GM19397 (cell line): ENCODE data around the gene TMEM127.
"Not testable (repeated sequence)": the region's sequence is repeated elsewhere in the genome, so short reads cannot be mapped to it uniquely, and the experiment has no call there.

Source experiments
- ATAC-seq: cut with Tn5 transposase; IDR thresholded peaks from one replicate; pipeline ENCODE4 v1.9.1; 2021; ENCODE audit warnings: mild to moderate bottlenecking, moderate library complexity; ENCODE audit not compliant: unreplicated experiment

Gene TMEM127

GRCh38 chr2:96265840-96266679 is at the start of gene TMEM127, which contains the start of gene CIAO1:
TMEM127 (minus strand) TSS chr2:96265997; CDS start chr2:96265381, 616 bp downstream.
CIAO1 (plus strand) TSS chr2:96266225; CDS start chr2:96266351, 126 bp downstream.
- peak; percentile 91 for ATAC-seq

DNA sequence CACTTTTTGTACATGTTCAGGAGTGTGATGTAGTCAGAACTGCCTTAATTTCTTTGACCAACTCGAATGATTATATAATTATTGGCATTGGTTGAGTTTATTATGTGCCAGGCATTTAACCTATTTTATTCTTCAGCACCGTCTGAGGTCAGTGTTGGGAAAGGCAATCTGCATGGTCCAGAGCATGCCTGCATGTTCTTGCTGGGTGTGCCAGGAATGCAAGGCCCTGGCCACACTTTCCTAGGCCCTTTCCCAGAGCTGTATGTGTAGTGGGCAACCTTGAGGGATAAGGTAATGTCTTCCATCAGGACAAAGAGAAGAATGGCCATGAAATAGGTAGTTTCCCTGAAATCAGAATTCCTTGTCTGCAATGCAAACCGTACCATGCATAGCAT is 49.2 kb upstream of the TMEM127 start:
- no peak for ATAC-seq

DNA sequence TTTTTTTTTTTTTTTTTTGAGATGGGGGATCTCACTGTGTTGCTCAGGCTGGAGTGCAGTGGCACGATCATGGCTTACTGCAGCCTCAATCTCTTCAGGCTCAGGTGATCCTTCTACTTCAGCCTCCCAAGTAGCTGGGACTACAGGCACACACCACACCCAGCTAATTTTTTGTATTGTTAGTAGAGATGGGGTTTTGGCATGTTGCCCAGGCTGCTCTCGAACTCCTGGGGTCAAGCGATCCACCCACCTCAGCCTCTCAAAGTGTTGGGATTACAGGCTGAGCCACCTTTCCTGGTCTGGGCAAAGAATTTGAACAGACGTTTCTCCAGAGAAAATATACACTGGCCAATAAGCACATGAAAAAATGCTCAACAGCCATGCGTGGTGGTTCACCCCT is 42.5 kb upstream of the TMEM127 start:
- no peak for ATAC-seq

- no peak for ATAC-seq
These were observed 40.6 kb upstream of the TMEM127 start for GRCh38 chr2:96306370-96306769.

DNA sequence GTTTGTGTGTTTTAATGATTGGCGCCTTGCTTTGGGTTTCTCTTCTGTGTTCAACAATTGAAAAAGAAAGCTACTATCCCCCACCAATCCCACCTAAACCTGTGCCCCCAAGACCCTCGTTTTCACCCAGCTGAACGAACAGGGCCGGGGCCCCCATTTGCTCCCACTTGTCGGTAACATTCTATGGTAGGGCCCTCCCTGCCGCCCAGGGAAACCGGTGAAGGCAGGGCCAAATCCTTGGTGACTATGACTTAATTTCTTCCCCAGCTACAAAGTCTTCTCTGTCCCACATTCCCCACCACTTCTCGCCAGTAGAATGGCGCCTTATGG is 40.1 kb upstream of the TMEM127 start:
- ATAC-seq: no peak

DNA sequence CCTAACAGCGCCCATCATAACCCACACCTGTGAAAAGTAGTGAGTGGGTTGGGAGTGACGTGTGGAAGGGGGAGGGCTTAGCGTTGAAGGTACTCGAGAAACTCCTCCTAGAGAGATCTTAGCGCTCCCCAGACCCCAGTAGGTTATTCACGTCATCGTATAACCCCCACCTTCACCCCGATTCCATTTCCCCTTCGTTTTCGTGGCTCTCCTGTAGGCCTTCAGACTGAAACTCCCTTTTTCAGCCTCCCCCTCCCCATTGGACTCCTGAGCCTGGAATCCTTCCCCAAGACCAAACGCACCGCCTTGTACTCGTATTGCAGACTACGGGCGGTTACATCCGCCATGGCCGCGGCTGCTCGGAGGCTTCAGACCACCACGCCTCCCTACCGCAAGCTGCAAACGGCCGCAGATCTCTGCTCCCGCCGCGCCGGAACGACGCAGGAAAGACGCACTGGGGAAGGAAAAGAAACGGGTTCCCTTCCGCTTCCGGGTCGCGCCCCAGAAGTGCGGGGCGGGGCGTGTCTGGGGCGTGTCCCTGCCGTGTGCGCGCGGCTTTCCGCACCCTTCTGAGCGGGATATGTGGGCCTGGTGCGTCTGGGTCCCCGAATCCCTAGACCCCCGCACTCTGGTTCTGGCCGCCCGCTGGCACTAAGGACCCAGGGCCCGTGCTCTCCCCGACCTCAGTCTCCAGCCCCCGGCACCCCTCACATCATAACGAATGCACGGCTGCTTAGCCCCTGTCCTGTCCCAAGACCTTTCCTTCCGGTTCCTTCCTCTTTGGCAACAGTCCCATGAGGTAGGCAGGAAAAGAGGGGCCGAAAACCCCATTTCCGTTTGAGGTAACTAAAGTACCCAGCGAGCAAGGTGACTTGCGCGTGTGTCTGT is 39.5 kb upstream of the TMEM127 start, which contains the start of gene SNRNP200:
Gene SNRNP200 (minus strand): TSS at position 456 of the 888 bp plus-strand sequence. CDS start 109 bp downstream, at position 347.
- peak; percentile 88 for ATAC-seq

- ATAC-seq: no peak
These were observed 38.8 kb upstream of the TMEM127 start for GRCh38 chr2:96304606-96305005.

DNA sequence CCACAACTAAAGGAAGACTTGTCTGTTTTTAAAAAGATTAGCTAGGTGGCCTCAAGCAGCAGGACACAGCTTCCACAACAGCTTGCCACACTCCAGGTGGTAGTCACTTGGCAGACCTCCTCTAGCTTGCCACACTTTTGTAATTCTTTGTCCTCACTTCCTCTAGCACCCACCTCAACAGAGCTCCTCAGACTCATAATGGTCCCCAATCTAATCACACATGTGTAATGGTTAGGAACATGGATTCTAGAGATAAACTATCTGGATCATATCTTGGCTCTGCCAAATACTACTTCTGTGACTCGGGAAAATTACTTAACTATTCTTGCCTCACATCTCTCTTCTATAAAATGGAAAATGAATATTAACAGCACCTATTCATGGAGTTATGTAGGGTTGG is 36.1 kb upstream of the TMEM127 start:
- ATAC-seq: no peak

DNA sequence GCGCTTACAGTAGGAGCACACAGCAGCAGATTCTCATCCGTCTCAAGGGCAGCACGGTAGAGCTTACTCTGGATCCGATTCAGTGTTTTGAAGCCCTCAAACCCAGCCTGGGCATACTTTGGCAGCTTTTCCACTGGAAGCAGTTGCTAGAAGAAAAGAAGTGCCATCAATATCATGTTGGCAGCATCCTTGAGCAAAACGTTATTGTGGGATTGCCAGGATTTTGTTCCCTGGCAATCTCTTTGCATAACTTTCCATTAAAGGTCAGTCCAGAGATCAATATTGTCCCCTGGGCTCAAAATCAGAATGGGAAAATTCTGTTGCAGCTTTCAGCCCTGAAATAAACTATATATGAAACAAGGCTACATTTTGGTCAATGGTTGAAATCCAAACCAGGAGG is 31.1 kb upstream of the TMEM127 start:
- ATAC-seq: no peak

DNA sequence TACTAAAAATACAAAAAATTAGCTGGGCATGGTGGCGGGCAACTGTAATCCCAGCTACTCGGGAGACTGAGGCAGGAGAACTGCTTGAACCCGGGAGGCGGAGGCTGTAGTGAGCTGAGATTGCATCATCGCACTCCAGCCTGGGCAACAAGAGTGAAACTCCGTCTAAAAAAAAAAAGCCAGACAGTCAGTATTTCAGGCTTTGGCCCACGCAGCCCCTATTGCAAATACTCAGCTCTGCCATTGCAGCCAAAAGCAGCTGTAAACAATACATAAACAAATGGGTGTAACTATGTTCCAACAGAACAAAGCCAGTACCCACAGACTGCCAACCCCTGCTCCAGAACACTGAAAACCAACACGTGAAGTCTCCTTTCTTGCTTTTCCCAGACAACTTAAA is 28.5 kb upstream of the TMEM127 start:
- not testable (repeated sequence) for ATAC-seq

DNA sequence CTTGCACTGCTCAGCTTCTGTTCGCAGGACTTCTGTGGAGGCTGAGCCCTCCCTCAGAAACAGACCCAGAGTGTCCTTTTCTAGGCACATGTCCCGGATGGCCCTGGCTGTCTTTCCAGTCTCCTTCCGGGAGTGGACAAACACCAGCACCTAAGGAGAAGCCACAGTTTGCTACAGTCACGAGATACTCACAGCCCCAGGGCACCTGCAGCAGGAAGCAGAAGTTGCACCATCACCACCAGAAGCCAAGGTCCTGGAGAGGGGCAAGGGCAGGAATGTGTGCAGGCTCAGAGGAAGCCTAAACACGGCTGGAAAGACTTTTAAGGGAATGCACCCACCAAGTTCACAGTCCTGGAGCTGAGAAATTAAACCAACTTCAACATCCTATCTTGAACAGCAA is 26.0 kb upstream of the TMEM127 start:
- ATAC-seq: no peak

GRCh38 chr2:96287273-96287856 is 21.6 kb upstream of the TMEM127 start:
- no peak for ATAC-seq

DNA sequence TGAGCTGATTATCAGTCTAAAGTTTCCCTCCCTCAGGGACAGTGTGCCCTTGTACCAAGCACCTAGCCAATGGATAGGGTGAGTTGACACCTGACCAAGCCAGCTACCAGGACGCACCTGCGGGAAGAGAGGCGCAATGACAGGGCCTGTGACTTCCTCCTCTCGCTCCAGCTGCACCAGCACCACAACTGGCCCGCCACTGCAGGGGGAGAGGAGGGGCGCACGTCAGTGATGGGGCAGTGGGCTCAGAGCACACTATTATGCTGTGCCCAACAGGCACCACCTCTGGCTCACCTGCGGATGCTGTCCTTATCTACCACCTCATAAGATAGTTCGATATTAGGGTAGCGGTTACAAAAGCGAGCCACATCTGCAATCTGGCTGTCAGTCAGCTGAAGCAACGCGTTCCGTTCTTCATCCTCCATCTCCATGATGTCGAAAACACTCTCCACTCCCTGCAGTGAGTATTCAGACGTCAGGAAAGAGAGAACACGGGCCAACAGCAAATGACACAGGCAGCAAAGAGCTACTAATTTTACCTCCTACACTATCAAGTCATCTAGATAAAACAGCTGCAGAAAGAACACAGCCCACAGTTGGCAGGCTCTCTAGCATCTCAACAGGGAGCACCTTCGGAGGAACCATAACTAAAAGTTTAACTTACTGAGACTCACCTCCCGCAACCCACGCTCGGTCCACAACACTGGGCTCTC is 11.1 kb upstream of the TMEM127 start:
- ATAC-seq: no peak

GRCh38 chr2:96274355-96275056 is 8.7 kb upstream of the TMEM127 start:
- ATAC-seq: no peak

- no peak for ATAC-seq
These were observed 8.0 kb upstream of the TMEM127 start for GRCh38 chr2:96273763-96274162.

DNA sequence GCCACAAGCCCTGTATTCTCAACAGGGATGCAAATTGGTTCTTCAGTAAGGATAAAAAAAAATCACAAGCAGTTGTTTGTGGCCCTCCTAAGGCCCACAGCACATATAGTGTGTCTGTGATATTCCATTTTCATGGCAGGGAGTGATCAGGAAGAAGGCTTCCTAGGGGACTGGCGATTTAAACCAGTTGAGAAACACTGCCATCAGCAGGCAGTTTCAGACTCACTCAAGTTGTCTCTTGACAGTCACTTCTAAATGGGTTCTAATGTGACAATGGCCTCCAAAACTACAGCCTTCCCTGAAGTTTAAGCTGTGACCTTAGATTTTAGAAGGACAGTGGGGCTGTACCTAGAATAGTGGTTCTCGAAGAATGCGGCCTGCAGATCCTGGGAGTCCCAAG is 6.2 kb upstream of the TMEM127 start:
- no peak for ATAC-seq

- ATAC-seq: no peak
These were observed 1.6 kb upstream of the TMEM127 start for GRCh38 chr2:96267159-96267971.

- ATAC-seq: no peak
These were observed 403 bp downstream of the TMEM127 start for GRCh38 chr2:96265349-96265839.
